GM19239 (cell line): ENCODE measurements around the gene FLRT1.
"Not testable (repeated sequence)": the region's sequence is repeated elsewhere in the genome, so short reads cannot be mapped to it uniquely, and the experiment has no call there.

Source experiments
- DNase-seq: peaks from one replicate; pipeline ENCODE4 v3.0.0; 2011; ENCODE audit warnings: low spot score; ENCODE audit not compliant: insufficient read length
- FAIRE-seq: peaks from 2 replicates; lab custom pipeline; 2011; peaks lifted over from hg19 to GRCh38; lab: Jason Lieb, UNC

Gene FLRT1

GRCh38 chr11:64044730-64045393 is 9.1 kb downstream of the FLRT1 start:
- DNase-seq (no peak), FAIRE-seq (no peak)

DNA sequence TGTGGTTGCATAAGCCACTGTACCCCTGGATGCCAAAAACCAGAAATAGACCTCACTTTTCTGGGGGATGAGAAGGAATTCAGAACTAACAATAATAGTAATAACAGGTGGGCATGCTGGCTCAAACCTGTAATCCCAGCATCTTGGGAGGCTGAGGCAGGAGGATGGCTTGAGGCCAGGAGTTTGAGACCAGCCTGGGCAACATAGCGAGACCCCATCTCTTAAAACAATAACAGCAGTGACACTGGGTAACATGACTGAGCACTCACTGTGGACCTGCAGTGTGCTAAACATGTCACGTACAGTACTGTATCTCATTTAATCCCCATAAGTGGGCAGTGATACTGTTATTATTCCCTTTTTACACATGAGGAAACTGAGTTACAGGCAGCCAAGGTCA is 10.0 kb downstream of the FLRT1 start:
- no peak for FAIRE-seq
- DNase-seq: no peak

DNA sequence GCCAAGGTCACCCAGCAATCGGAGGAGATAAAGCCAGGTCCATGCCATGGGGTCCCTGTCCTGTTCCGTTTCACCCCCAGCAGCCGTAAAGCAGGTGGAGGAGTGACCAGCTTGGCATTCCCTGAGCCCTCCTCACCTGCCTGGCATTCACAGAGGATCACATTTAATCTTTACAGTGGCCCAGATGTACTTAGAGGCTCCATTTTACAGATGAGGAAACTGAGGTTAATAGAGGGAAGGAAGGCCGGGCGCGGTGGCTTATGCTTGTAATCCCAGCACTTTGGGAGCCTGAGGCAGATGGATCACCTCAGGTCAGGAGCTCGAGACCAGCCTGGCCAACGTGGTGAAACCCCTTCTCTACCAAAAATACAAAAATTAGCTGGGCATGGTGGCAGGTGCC is 11.6 kb downstream of the FLRT1 start:
- FAIRE-seq, DNase-seq: not testable (repeated sequence)

GRCh38 chr11:64048042-64048854 is 12.5 kb downstream of the FLRT1 start:
- no peak for FAIRE-seq

DNA sequence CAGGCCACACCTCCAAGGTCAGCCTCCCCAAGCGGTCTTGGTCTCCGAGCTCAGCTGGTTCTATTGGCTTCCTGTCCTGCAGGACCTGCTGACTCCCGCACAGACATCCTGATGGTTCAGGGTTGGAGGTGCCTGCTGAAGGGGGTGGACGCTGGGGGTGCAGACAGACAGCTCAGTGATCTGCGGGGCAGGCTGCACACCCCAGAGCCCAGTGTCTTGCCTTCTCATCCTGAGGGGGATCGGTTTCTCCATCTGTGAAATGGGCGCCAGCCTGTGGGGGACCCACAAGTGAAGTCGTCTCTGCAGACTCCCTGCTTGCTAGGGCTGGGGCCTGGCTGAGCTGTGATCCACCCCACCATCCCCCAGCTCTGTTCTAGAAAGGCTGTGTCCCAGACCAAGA is 13.8 kb downstream of the FLRT1 start:
- FAIRE-seq (no peak), DNase-seq (no peak)

More at GRCh38 chr11:64048042-64048854, 12.5 kb downstream of the FLRT1 start:
- DNase-seq: no peak

- FAIRE-seq: no peak
- no peak for DNase-seq
These were observed 15.6 kb downstream of the FLRT1 start for GRCh38 chr11:64051297-64051696.

DNA sequence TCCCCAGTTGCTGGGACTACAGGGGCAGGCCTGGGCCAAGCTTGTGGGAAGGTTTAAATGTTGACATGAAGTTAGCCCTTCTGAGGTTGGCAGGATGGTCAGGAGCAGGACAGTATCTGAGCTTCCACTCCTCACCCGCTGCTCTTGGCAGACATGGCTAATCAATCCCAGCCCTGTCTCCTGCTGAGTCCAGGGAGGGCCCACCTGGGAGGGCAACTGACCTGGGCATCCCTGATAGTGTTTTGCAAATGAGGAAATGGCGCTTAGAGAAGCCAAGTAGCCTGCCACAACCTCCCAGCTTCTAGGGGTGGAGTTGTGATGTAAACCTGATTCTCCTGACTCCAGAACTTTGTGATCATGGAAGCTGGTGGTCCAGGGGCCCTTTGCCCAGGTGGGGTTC is 16.7 kb downstream of the FLRT1 start:
- no peak for FAIRE-seq
- no peak for DNase-seq

DNA sequence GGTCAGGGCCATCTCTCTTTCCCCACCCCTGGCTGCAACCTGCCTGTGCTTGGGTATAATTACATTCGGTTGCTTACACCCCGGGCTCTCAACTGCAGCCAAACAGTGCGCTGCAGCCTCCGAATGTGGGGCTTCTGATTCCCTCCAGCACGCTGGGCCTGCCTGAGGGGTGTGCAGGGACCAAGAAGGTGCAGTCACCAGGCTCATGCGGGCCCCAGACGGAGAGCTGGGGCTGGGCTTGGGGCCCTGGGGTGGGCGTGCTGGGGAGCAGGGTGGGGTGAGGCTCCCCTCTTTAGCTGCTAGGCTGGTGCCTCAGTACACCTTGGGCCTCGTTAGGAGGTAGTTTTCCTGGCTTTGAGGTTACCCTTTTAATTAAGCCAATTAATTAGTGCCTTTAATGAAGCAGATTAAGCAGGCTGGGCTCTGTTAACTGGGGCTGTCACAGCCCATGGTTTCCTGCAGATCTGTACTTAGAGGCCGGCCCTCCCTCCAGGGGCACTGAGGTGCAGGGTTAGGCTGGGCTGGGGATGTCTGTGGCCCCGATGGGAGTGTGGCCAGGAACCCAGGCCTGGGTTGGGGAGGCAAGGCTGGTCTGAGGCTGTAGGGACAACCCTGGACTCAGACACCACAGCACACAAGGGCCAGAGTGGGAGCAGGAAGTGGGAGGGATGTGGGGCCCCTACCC is 17.3 kb downstream of the FLRT1 start:
- FAIRE-seq (no peak), DNase-seq (no peak)

DNA sequence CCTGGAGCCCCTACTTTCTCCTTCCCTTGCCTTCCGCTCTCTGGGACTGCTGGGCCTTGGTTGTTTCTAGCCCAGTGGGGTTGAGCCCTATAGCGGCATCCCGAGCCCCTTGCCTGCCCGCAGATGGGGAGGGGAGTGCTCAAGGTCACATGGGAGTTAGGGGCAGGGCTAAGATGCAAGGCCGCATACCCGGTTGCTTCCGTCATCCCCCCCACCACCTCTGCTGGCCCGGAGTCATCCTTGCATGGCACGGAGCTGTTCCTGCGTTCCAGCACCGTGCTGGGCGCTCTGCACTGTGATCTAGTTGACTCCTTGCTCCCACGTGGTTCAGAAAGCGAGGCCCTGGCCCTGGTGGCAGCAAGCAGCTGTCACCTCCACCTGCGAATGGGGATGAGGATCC is 18.0 kb downstream of the FLRT1 start:
- no peak for FAIRE-seq
- no peak for DNase-seq

GRCh38 chr11:64055077-64055476 is 19.3 kb downstream of the FLRT1 start:
- FAIRE-seq: no peak
- no peak for DNase-seq

DNA sequence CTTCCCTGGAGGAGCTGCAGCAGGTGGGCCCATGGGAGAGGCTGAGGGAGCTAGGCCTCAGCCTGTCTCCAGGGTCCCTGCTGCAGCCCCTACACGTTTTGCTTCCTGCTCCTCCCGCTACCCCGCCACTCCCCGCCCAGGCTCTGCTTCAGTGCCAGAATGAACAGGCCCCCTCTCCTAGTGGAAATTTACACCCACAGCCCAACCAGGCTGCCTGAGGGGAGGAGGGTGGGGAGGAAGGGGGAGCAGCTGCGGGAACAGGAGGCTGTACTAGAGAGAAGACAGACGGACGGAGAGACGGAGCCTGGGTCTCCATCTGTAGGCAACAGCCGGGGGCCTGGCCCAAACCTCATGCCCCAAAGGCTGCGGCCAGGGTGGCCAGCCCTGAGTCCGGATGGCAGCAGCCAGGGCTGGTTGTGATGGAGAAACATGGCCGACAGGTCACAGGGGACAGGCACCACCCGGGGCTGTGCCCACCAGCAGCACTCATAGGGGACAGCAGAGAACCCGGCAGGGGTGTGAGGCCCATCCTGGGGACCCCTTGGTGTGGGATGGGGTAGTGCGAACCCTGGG is 20.6 kb downstream of the FLRT1 start:
- FAIRE-seq (no peak), DNase-seq (no peak)

GRCh38 chr11:64056861-64057260 is 21.1 kb downstream of the FLRT1 start:
- no peak for FAIRE-seq
- DNase-seq: no peak

DNA sequence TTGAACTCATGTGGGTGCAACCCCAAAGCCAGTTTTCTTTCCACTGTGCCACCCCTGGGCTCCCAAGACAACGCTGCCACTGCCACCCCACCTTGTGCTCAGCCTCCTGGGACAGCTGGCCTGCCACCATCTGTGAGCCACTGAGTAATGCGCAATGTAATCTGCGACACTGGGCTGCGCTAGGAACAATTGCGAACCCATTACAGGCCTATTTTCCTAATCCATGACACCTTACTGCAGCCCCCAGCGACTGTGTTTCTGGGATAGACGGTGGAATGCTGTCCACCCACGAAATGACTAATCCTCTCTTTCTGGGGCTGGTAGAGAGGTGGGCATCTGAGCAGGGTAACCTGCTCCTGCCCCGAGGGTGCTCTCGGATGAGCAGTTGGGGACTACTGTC is 22.2 kb downstream of the FLRT1 start:
- DNase-seq (no peak), FAIRE-seq (no peak)

DNA sequence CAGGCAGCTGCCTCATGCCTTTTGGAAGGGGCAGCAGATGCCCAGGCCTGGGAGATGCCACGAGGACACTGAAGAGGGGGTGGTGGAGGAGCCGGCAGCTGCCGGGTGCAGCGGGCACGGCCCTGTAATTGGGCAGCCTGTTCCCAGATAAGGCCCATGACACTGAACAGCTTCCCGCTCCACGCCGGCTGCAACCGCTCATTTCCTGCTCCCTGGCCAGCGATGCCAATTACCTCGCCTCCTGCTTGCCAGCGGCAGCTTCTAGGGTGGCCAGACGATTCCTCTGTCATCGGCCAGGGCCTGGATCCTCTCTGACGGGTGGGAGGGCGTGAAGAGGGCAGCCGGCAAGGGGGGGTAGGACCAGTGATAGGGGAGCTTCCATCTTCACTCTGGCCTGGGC is 22.8 kb downstream of the FLRT1 start:
- FAIRE-seq (no peak), DNase-seq (no peak)

DNA sequence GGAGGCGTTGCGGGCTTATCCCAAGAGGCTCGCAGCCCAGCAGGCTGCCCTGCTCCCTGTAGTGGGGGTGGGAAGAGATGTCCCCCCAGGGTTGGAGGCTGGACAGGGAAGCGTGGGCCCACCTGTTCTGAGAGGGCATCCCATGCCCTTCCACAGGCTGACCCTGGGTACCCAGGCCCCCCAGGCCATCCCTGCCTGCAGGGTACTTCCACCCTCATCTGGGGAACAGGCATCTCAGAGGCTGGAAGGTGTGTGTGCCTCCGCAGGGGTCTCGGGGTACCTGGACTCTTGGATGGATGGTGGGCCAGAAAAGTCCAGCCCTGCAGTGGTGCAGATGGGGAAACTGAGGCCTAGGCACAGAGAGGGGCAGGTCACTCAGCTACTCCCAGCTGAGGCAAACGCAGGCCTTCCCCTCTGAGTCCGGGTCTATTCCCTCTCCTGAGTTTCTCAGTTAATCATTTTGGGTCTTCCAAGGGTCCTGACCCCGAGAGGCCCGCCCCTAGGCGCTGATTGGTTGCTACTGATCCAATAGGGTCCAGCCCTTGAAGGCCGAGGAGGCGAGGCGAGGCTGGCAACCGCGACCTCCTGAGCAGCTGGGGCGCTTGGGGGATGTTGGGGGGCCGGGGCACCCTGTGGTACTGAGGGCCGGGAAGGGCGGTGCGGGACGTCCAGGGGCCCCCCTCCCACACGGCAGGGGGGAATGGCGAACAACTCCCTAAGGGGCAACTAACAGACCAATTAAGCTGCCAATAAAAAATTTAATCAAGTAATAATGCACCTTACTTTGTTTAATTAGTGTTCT is 23.8 kb downstream of the FLRT1 start:
- no peak for FAIRE-seq
- DNase-seq: no peak

DNA sequence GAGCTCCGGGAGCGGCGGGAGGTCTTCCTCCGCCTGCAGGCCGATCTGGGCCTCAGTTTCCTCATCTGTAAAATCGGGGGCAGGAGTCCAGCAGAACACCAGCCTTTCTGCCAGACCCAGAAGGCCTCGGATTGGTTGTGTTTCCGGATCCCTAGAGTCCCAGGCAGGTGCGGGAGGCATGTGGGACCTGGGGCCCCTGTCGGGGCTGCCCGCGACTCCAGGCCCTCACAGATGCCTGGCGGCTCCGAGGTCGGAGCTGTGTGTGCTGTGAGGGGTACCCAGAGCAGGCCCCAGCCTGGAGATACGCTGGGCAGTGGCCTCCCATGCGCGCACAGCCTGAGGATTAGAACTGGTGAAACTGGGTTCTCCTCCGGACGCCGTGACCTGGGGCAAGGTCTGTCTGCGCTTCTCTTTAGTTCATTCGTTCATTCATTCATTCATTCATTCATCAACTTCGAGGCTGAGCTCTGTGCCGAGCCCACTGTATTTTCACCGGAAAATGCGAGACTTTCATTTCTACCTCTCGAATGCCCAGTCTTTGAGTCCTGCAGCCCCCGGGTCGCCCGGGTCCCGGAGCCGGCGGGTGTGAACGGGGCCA is 24.6 kb downstream of the FLRT1 start:
- FAIRE-seq (peak; percentile 42), DNase-seq (no peak)

- DNase-seq (peak; percentile 85), FAIRE-seq (no peak)
These were observed 25.2 kb downstream of the FLRT1 start for GRCh38 chr11:64060861-64061444.

DNA sequence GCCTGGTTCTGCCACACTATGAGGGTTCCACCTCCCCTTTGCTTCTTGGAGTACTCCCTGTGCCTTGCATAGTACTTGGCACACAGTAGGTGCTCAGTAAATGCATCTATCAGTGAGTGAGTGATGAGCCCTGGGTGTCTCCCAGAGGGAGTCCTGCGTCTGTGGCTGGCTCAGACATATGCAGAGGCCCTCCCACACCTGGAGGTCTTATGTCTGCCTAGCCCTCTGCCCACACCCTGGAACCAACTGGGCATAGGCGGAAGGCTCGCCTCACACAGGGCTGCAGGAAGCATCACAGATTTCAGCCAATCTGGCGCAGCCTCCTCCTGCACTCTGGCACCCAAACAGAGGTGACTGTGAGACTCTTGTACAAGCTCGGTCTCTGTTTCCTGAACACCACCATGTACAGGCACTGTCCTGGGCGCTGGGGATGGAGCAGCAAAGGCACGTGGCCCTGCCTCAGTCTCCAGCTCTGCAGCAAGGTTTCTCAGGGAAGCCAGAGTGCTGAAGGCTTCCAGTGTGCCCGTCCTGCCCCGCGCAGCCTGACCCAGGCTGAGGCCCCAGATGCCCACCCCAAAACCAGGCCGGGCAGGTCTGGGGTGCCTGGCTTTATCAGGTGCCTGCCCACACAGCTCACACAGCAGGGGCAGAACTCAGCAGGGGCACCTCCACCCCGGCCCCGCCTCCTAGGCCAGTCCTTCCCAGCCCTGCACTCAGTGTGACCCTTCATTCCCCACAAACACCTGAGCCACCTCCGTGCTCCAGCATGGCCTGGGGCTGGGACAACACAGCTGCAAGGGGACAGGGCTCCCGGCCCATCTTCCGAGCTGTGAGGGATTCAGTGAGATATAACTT is 26.7 kb downstream of the FLRT1 start:
- DNase-seq: no peak
- FAIRE-seq: no peak
